Activated CD8-positive, alpha-beta memory T cell treated with anti-CD3 and anti-CD28 coated beads for 24 hours (primary cell): ENCODE results near the gene PDE6B.
"Not testable (repeated sequence)": the region's sequence is repeated elsewhere in the genome, so short reads cannot be mapped to it uniquely, and the experiment has no call there.

Experiments used
- DNase-seq: peaks from one replicate; pipeline ENCODE4 v3.0.0-alpha.2; 2020

The PDE6B gene

GRCh38 chr4:657338-657833, 32.0 kb downstream of the PDE6B start:
- DNase-seq: no peak

DNA sequence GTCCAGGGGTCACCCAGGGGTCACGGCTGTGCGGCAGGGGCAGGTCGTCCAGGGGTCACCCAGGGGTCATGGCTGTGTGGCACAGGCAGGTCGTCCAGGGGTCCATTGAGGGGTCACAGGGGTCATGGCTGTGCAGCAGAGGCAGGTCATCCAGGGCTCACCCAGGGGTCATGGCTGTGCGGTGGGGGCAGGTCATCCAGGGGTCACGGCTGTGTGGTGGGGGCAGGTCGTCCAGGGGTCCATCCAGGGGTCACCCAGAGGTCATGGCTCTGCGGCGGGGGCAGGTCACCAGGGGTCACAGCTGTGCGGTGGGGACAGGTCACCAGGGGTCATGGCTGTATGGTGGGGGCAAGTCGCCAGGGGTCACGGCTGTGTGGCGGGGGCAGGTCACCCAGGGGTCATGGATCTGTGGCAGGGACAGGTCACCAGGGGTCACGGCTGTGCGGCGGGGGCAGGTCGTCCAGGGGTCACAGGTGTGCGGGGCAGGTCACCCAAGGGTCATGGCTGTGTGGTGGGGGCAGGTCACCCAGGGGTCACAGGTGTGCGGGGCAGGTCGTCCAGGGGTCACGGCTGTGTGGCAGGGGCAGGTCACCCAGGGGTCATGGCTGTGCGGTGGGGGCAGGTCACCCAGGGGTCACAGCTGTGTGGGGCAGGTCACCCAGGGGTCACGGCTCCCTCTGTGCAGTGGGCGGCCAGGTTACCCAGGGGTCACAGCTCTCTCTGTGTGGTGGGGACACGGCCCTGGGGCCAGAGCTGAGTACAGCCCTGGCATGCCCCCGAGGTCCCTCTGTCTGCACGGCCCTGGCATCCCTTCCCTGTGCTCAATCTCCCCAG, 32.7 kb downstream of the PDE6B start:
- no peak for DNase-seq

GRCh38 chr4:658681-659667, 33.6 kb downstream of the PDE6B start:
- DNase-seq: no peak

GRCh38 chr4:659851-660250, 34.5 kb downstream of the PDE6B start:
- no peak for DNase-seq

- DNase-seq: no peak
These were observed 35.0 kb downstream of the PDE6B start for GRCh38 chr4:660401-660800.

DNA sequence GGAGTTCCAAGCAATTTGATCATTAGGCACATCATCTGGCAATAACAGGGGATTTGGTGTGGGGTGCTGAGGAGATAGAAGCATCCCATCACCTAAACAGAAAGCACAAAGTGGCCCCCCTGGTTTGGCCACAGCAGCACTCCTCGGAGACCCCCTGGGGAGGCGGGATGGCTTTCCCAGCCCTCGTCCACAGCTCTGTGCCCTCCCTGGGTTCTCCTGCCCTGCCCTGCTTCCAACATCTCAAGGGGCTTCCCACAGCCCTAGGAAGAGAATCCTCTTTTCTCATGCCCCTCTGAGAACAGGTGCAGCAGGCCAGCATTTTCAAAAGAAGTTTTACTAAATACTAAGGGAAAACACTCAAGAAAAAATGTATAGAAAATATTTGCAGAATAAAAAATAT, 35.9 kb downstream of the PDE6B start:
- no peak for DNase-seq

DNA sequence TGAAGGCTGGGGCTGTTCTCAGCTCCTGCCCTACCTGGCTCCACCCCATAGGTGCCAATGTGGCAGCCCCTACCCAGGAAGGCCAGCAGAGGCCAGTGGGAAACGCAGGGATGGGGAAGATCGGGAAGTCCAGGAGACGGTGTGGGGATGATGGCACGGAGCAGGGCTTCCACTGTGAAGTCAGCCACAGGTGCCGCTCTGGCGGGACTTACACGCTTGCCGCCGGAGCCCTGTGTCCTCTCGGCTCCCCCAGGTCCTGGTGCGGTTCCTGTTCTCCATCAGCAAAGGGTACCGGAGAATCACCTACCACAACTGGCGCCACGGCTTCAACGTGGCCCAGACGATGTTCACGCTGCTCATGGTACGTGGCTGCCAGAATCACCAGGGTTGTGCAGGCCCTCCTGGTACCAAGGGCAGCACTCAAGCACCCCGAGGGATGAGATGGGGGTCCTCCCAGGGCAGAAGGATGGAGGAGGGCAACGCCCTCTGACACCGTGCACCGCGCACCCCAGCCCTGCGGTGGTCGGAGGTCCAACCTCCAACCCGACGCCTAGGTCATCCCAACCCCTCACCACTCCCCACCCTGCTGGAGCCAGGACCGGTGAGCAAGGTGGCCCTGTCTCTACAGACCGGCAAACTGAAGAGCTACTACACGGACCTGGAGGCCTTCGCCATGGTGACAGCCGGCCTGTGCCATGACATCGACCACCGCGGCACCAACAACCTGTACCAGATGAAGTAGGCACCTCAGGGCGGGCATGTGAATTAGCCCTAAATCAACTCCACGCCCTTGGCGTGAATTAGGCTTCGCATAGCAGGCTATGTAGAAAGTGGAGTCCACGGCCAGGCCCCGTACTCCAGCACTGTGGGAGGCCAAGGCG, 36.7 kb downstream of the PDE6B start:
- no peak for DNase-seq

- no peak for DNase-seq
These were observed 37.7 kb downstream of the PDE6B start for GRCh38 chr4:663046-663437.

GRCh38 chr4:663438-664428, 38.4 kb downstream of the PDE6B start:
- peak; percentile 89 for DNase-seq

GRCh38 chr4:664713-665231, 39.4 kb downstream of the PDE6B start:
- DNase-seq: no peak

- no peak for DNase-seq
These were observed 40.0 kb downstream of the PDE6B start for GRCh38 chr4:665381-665750.

GRCh38 chr4:665751-666435, 40.5 kb downstream of the PDE6B start:
- no peak for DNase-seq

DNA sequence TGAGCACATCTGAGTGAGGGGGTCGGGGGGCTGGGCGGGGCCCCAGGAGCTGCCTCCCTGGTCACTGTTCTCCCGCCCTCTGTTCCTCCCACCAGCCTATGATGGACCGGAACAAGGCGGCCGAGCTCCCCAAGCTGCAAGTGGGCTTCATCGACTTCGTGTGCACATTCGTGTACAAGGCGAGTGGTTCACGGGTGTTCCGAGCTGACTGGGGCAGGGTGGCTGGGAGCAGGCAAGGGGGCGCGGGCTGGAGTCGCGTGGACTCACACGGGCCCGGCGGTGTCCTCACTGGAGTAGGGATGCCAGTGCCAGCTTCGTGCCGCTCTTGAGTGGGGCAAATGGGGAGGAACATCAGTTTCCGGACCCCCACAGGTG, 41.0 kb downstream of the PDE6B start:
- DNase-seq: no peak

- no peak for DNase-seq
These were observed 41.6 kb downstream of the PDE6B start for GRCh38 chr4:666822-667544.

GRCh38 chr4:667545-667925, 42.2 kb downstream of the PDE6B start:
- no peak for DNase-seq

- DNase-seq: not testable (repeated sequence)
These were observed 42.8 kb downstream of the PDE6B start for GRCh38 chr4:668219-668618.

GRCh38 chr4:669806-670559, 44.6 kb downstream of the PDE6B start:
- not testable (repeated sequence) for DNase-seq

DNA sequence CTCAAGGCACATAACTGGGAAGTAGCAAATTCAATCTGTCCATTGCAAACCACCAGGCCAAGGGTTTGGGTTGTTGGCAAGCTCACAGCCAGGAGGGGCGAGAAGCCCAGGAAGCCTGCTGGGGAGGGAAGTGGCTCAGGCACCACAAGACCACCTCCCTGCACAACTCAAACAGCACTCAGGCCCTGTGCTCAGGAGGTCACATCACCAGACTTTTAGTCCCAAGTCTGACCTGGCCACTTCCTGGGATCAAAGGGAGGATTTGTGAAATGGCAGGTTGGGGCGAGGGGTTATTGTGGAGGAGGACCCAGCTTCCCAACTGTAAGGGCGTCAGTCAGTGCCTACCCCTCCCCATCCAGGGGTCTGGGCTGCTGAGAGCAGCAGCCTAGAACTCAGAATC, 46.4 kb downstream of the PDE6B start:
- no peak for DNase-seq
